Gastroesophageal sphincter (tissue), 4 donors: Measurements from ENCODE around the gene SNED1. TPM values are rescaled to one million over a fixed set of nuclear protein-coding genes. Genes with fewer than 3 reads are reported as not detected.
A peak's percentile ranks its signal among the peaks of the same experiment; 100 is the strongest.

ENCODE experiments used
- ATAC-seq: fragments of 150-250 bp; one replicate; pipeline ENCODE4 v1.9.1; 2016; ENCODE audit warnings: mild to moderate bottlenecking, moderate library complexity
- H3K27ac ChIP-seq, 4 donors: fragments of 200-600 bp; sonication (generic) in 3 of 4; 1 replicate in 3 of 4; 2 replicates in 1 of 4; pipeline ENCODE4 v1.5.1; 2016 to 2019
- H3K27me3 ChIP-seq: fragments of 200-600 bp; sonication (generic); one replicate; pipeline ENCODE4 v1.5.1; 2019
- H3K36me3 ChIP-seq, 2 donors: fragments of 200-600 bp; sonication (generic); one replicate each; pipeline ENCODE4 v1.5.1; 2019; ENCODE audit warnings: control low read depth in 1 of 2
- H3K4me1 ChIP-seq, 3 donors: fragments of 200-600 bp; sonication (generic); 1 replicate in 2 of 3; 2 replicates in 1 of 3; pipeline ENCODE4 v1.5.1; 2016 to 2019; ENCODE audit warnings: control low read depth in 2 of 3
- H3K4me3 ChIP-seq, 2 donors: fragments of 200-600 bp; sonication (generic); one replicate each; pipeline ENCODE4 v1.5.1; 2019; ENCODE audit warnings: mild to moderate bottlenecking in 1 of 2, moderate library complexity in 1 of 2
- H3K9me3 ChIP-seq, 3 donors: fragments of 200-600 bp; sonication (generic); one replicate each; pipeline ENCODE4 v1.5.1; 2017 to 2019; ENCODE audit warnings: control low read depth in 2 of 3
- EP300 ChIP-seq: sonication (generic); formaldehyde crosslinking; IDR thresholded peaks from one replicate; pipeline ENCODE4 v1.6.1; 2017; ENCODE audit warnings: antibody characterized with exemption, mild to moderate bottlenecking
- POLR2A ChIP-seq, 2 donors: fragments of 450-650 bp; IDR thresholded peaks; one replicate each; pipeline ENCODE4 v1.6.1; 2017; ENCODE audit warnings: antibody characterized with exemption in 2 of 2, mild to moderate bottlenecking in 2 of 2, moderate library complexity in 1 of 2
- POLR2AphosphoS5 ChIP-seq: sonication (generic); formaldehyde crosslinking; IDR thresholded peaks from one replicate; pipeline ENCODE4 v1.6.1; 2017; ENCODE audit warnings: antibody characterized with exemption
- WGBS, 2 donors: methylation state at CpG; one replicate each; pipeline ENCODE4 v1.1.5; 2018; ENCODE audit warnings: low coverage in 1 of 2; 5-methylcytosine and 5-hydroxymethylcytosine counted together
- total RNA-seq, 4 donors: library from RNA; depleted of rRNA; stranded (reverse); fragments of >200 nt; gene quantifications; one replicate each; pipeline ENCODE4 v1.1.0, GENCODE V29; 2016
- TF ChIP-seq, protein P1 (sequence below), 4 experiments: fragments of 200-600 bp in 2 of 4; fragments of 450-650 bp in 2 of 4; sonication (generic) in 1 of 4; IDR thresholded peaks; one replicate each; pipeline ENCODE4 v1.5.1; 2017 to 2019; ENCODE audit warnings: antibody characterized with exemption in 4 of 4, mild to moderate bottlenecking in 2 of 4, moderate library complexity in 2 of 4

Gene SNED1
- total RNA-seq, 4 donors from 2014 or later = 8.3 to 29.9 (median 14.6) TPM

DNA sequence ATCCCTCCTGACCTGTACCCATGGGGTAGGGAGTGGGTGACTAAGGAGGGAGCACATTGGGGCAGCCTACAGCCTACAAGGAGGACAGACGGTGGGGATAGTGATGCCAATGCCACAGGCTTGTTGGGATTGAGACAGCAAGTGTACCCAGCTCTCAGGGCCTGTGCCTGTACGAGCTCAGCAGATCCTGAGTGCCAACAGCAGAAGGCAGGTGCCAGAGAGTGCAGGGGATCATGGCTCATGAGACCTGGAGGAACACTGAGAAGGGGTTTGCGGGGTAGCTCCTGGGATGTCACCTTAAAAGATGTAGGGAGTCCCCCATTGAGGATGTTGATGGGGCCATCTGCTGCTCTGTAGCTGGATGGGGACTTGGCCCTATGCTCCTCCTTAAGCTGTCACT lies 10.3 kb upstream of the SNED1 start:
- H3K4me1 ChIP-seq = peaks cover 0 to 46% (median 13%) of the 10 kb centered on the region in 3 donors
- no CpG with 5 or more reads among the region's 3 CpGs for WGBS, 2 donors

DNA sequence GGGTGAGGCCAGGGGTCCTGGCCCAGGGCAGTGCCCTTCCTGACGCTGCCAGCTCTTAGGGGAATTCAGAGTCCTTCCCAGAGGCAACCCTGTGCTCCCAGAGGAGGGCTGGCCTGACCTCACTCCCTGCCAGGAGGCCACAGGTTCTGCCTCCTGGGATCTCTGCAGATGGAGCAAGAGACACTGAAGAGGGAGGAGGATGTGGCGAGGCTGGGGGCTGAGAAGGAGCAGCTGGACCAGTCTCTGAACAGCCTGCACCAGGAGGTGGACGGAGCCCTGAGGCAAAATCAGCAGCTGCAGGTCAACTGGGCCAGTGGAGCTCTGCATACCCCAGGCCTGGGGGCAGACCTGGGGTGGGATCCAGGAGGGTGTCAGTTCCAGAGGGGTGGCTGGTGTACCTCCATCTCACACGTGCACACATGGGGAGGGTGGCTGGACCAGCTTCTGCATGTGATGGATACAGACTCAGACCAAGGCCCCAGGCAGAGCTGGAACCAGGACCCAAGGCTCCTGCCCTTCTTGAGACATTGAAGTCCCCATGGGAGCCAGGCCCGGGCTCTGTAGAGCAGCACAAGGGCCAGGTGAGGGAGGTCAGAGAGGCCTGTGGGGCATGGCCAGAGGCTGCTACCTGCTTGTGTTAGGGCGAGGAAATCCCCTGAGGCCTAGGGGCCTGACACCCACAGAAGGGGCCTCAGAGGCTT lies 9.7 kb upstream of the SNED1 start:
- H3K36me3 ChIP-seq = no peaks in the 10 kb centered on the region
- TF ChIP-seq POLR2AphosphoS5 (no peak), EP300 (no peak), POLR2A (IDR thresholded peaks at IDR 0.05) (no peak)
- TF ChIP-seq, protein P1, sequence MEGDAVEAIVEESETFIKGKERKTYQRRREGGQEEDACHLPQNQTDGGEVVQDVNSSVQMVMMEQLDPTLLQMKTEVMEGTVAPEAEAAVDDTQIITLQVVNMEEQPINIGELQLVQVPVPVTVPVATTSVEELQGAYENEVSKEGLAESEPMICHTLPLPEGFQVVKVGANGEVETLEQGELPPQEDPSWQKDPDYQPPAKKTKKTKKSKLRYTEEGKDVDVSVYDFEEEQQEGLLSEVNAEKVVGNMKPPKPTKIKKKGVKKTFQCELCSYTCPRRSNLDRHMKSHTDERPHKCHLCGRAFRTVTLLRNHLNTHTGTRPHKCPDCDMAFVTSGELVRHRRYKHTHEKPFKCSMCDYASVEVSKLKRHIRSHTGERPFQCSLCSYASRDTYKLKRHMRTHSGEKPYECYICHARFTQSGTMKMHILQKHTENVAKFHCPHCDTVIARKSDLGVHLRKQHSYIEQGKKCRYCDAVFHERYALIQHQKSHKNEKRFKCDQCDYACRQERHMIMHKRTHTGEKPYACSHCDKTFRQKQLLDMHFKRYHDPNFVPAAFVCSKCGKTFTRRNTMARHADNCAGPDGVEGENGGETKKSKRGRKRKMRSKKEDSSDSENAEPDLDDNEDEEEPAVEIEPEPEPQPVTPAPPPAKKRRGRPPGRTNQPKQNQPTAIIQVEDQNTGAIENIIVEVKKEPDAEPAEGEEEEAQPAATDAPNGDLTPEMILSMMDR (IDR thresholded peaks at IDR 0.05) = no peak
- ATAC-seq = no peak
- no peak overlapping the region for H3K4me3 ChIP-seq
- peaks cover 0 to 46% (median 13%) of the 10 kb centered on the region in 3 donors for H3K4me1 ChIP-seq
- 60% methylated on average over 1 of the region's 6 CpGs; no CpG with 5 or more reads in 1 of the 2 donors for WGBS, 2 donors
- peaks cover 0 to 13% (median 0%) of the 10 kb centered on the region in 3 donors for H3K9me3 ChIP-seq
- no peak overlapping the region for H3K27ac ChIP-seq
- peaks cover 24% of the 10 kb centered on the region for H3K27me3 ChIP-seq

More for the DNA sequence above, 10.3 kb upstream of the SNED1 start:
- no peak overlapping the region for H3K27ac ChIP-seq
- H3K36me3 ChIP-seq = no peaks in the 10 kb centered on the region
- TF ChIP-seq POLR2AphosphoS5 (no peak), POLR2A (IDR thresholded peaks at IDR 0.05) (no peak), EP300 (no peak)
- TF ChIP-seq, protein P1 (IDR thresholded peaks at IDR 0.05) = no peak
- H3K4me3 ChIP-seq = no peak overlapping the region
- peaks cover 30% of the 10 kb centered on the region for H3K27me3 ChIP-seq
- peaks cover 0 to 13% (median 0%) of the 10 kb centered on the region in 3 donors for H3K9me3 ChIP-seq
- no peak for ATAC-seq

DNA sequence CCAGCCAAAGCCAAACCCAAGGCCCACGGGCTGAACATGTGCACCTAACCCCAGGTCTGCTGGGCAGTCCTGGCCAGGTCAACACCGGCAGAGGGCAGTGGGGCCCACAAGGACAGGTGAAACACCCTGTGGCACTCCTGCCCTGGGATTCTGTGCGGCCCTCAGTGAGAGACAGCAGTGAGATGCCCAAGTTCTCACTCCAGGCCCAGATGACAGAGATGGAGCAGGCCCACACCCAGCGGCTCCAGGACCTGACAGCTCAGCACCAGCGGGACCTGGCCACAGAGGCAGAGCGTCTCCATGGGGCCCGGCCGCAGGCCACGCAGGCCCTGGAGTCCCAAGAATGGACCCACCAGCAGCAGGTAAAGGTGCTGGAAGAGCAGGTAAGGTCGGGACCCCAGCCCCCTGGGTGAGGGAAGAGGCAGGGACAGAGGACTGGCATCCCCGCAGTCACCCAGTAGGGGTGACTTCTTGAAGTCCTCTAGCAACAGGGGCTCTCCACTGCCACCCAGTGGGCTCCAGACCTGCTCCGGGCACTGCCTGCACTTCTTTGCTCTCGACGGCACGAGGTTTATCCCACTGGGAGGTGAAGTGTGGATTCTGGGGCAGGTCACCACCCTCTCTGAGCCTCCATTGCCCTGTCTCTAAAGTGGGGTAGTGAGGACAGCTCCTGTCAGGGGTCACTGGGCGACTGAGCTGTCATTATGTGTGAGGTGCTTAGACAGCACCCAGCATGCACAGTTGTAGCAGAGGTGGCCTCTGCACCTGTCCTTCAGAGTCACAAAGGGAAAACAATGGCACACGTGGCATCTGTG lies 8.8 kb upstream of the SNED1 start:
- Histone ChIP-seq H3K4me3 (no peak overlapping the region), H3K27ac (no peak overlapping the region), H3K4me1 (peaks cover 0 to 53% (median 13%) of the 10 kb centered on the region in 3 donors), H3K36me3 (no peaks in the 10 kb centered on the region), H3K9me3 (peaks cover 0 to 13% (median 0%) of the 10 kb centered on the region in 3 donors), H3K27me3 (peaks cover 19% of the 10 kb centered on the region)
- WGBS, 2 donors = 50 to 80% methylated on average over 1 to 2 of the region's 17 CpGs
- no peak for TF ChIP-seq POLR2AphosphoS5
- no peak for TF ChIP-seq EP300
- TF ChIP-seq, protein P1 (IDR thresholded peaks at IDR 0.05) = peak in 1 of 4 experiments; percentile 30
- ATAC-seq = no peak

DNA sequence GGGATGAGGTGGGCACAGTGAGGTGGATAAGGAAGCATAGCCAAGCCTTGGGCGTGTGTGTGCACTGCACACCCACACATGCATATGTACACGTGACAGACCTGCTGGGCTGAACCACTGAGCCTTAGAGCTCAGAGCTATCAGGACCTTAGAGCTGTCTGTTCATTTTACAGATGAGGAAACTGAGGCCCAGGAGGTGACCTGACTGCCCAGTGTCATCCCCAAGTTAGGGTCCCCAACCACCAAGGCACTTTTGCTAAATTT lies 8.2 kb upstream of the SNED1 start:
- WGBS, 2 donors = 66% methylated on average over 2 of the region's 2 CpGs; no CpG with 5 or more reads in 1 of the 2 donors
- no peak for TF ChIP-seq POLR2AphosphoS5
- no peak for TF ChIP-seq POLR2A (IDR thresholded peaks at IDR 0.05)
- no peak for TF ChIP-seq EP300
- TF ChIP-seq, protein P1 (IDR thresholded peaks at IDR 0.05) = no peak
- H3K4me3 ChIP-seq = no peak overlapping the region
- peaks cover 0 to 58% (median 15%) of the 10 kb centered on the region in 3 donors for H3K4me1 ChIP-seq
- peaks cover 19% of the 10 kb centered on the region for H3K27me3 ChIP-seq
- peaks cover 0 to 13% (median 0%) of the 10 kb centered on the region in 3 donors for H3K9me3 ChIP-seq
- no peak overlapping the region for H3K27ac ChIP-seq
- no peak for ATAC-seq
- no peaks in the 10 kb centered on the region for H3K36me3 ChIP-seq
